Kidney (tissue), 14 donors: ENCODE measurements around the gene FSD2. TPM values are rescaled to one million over a fixed set of nuclear protein-coding genes. Genes with fewer than 3 reads are reported as not detected.

Source experiments
- DNase-seq, 5 donors: peaks; one replicate each; pipeline ENCODE4 v3.0.0-alpha.2; 2013 to 2020
- FAIRE-seq: peaks from 2 replicates; lab custom pipeline; 2012; peaks lifted over from hg19 to GRCh38; lab: Jason Lieb, UNC
- H3K27ac ChIP-seq, 2 donors: one replicate each; pipeline ENCODE4 v1.7.0; 2013; ENCODE audit warnings: low read depth in 2 of 2, low read length in 2 of 2, inconsistent platforms in 1 of 2
- H3K27me3 ChIP-seq: one replicate; pipeline ENCODE4 v1.7.1; 2013; ENCODE audit warnings: low read length, inconsistent platforms; ENCODE audit not compliant: control insufficient read depth, insufficient read depth
- H3K36me3 ChIP-seq, 3 donors: one replicate each; pipeline versions ENCODE4 v1.7.0 to v1.7.1; 2013; ENCODE audit warnings: low read length in 3 of 3, control low read depth in 1 of 3, inconsistent platforms in 1 of 3; ENCODE audit not compliant: insufficient read depth in 3 of 3, control insufficient read depth in 2 of 3
- H3K4me1 ChIP-seq, 3 donors: one replicate each; pipeline versions ENCODE4 v1.7.0 to v1.7.1; 2013; ENCODE audit warnings: low read length in 3 of 3, inconsistent platforms in 1 of 3, low read depth in 1 of 3; ENCODE audit not compliant: control insufficient read depth in 2 of 3, insufficient read depth in 2 of 3
- H3K4me3 ChIP-seq, 3 donors: one replicate each; pipeline versions ENCODE4 v1.7.0 to v1.8.1; 2013; ENCODE audit warnings: low read length in 3 of 3, control low read depth in 1 of 3, inconsistent platforms in 1 of 3
- H3K9ac ChIP-seq, 3 donors: one replicate each; pipeline versions ENCODE4 v1.7.0 to v1.7.1; 2013; ENCODE audit warnings: low read length in 3 of 3, control low read depth in 1 of 3, inconsistent platforms in 1 of 3
- H3K9me3 ChIP-seq, 3 donors: one replicate each; pipeline versions ENCODE4 v1.7.0 to v1.7.1; 2013; ENCODE audit warnings: low read length in 3 of 3, control low read depth in 1 of 3, inconsistent platforms in 1 of 3; ENCODE audit not compliant: control insufficient read depth in 2 of 3, insufficient read depth in 1 of 3
- CTCF ChIP-seq: IDR thresholded peaks from 3 replicates; pipeline ENCODE4 v1.5.1; 2012; ENCODE audit warnings: mild to moderate bottlenecking, moderate library complexity, borderline replicate concordance; ENCODE audit not compliant: insufficient read depth; ENCODE audit errors: extremely low read depth
- intact Hi-C: fragments of 100-400 bp; cut with DNase I; formaldehyde crosslinking; loops from one replicate; pipeline ENCODE4 v1.11.1; 2022
- polyA plus RNA-seq: library from polyadenylated mRNA; stranded (reverse); fragments of 350-450 nt; fragmentation: Illumina TruSeq; extraction: RNeasy Lipid Tissue Mini Kit (QIAGEN cat#74804); gene quantifications from one replicate; pipeline ENCODE4 v1.2.3, GENCODE V29; 2014; ENCODE audit warnings: low read depth, low replicate concordance; ENCODE audit not compliant: insufficient read depth
- total RNA-seq: library from RNA; stranded (reverse); fragmentation: NEBNext Ultra II Directional; extraction: Animal tissue kit (Norgen Biotek cat#: 25700); gene quantifications from one replicate; pipeline ENCODE4 v1.2.1, GENCODE V29; 2021
- donor health status: control.
- donor health status: control.
- donor health status: control.
- donor health status: control.
- donor health status: control.
- donor health status: DM: yes; HTN: yes; CAD: no.
- donor health status: Normal renal cell carcinoma (clear cell type).

Gene FSD2
- total and polyA plus RNA-seq, 2 donors from 2014 or later, result not detected

- Histone ChIP-seq H3K4me3 (no peak overlapping the region), H3K27me3 (no peaks in the 10 kb centered on the region), H3K9me3 (no peaks in the 10 kb centered on the region), H3K9ac (no peak overlapping the region), H3K27ac (no peak overlapping the region), H3K36me3 (peaks cover 0 to 15% (median 15%) of the 10 kb centered on the region in 3 donors), H3K4me1 (no peaks in the 10 kb centered on the region)
- TF ChIP-seq CTCF, result no peak
- DNase-seq, result no peak
- intact Hi-C loops, result no loop called here
- no peak for FAIRE-seq
These were observed 34.3 kb upstream of the FSD2 start for GRCh38 chr15:82840166-82840565.

- H3K4me1 ChIP-seq, result no peaks in the 10 kb centered on the region
These were observed 33.3 kb upstream of the FSD2 start for GRCh38 chr15:82839136-82839535.

GRCh38 chr15:82838096-82838735 lies 32.3 kb upstream of the FSD2 start:
- DNase-seq, result no peak
- Histone ChIP-seq H3K9ac (no peak overlapping the region), H3K4me1 (no peaks in the 10 kb centered on the region), H3K36me3 (peaks cover 2 to 21% (median 19%) of the 10 kb centered on the region in 3 donors), H3K4me3 (no peak overlapping the region), H3K27me3 (no peaks in the 10 kb centered on the region), H3K27ac (no peak overlapping the region), H3K9me3 (no peaks in the 10 kb centered on the region)
- intact Hi-C loops, result no loop called here
- TF ChIP-seq CTCF, result no peak
- FAIRE-seq, result no peak

More at GRCh38 chr15:82839136-82839535, 33.3 kb upstream of the FSD2 start:
- Histone ChIP-seq H3K4me3 (no peak overlapping the region), H3K27ac (no peak overlapping the region), H3K9me3 (no peaks in the 10 kb centered on the region), H3K27me3 (no peaks in the 10 kb centered on the region), H3K9ac (no peak overlapping the region), H3K36me3 (peaks cover 0 to 17% (median 15%) of the 10 kb centered on the region in 3 donors)
- DNase-seq (no peak), FAIRE-seq (no peak)
- no peak for TF ChIP-seq CTCF
- intact Hi-C loops, result no loop called here

GRCh38 chr15:82835391-82835917 lies 29.6 kb upstream of the FSD2 start:
- Histone ChIP-seq H3K4me3 (no peak overlapping the region), H3K9ac (no peak overlapping the region), H3K9me3 (no peaks in the 10 kb centered on the region), H3K27ac (no peak overlapping the region), H3K27me3 (no peaks in the 10 kb centered on the region), H3K4me1 (no peaks in the 10 kb centered on the region), H3K36me3 (peaks cover 2 to 42% (median 39%) of the 10 kb centered on the region in 3 donors)
- no peak for TF ChIP-seq CTCF
- FAIRE-seq, result no peak
- no peak for DNase-seq
- intact Hi-C loops, result no loop called here
